HG03039 (cell line): ENCODE data around the gene PCBD1.
"Not testable (repeated sequence)": the region's sequence is repeated elsewhere in the genome, so short reads cannot be mapped to it uniquely, and the experiment has no call there.

Source experiments
- ATAC-seq: cut with Tn5 transposase; IDR thresholded peaks from one replicate; pipeline ENCODE4 v1.9.1; 2021; ENCODE audit warnings: mild to moderate bottlenecking, moderate library complexity; ENCODE audit not compliant: unreplicated experiment

Gene PCBD1

GRCh38 chr10:70874061-70874460 lies 14.3 kb downstream of the PCBD1 start:
- no peak for ATAC-seq

DNA sequence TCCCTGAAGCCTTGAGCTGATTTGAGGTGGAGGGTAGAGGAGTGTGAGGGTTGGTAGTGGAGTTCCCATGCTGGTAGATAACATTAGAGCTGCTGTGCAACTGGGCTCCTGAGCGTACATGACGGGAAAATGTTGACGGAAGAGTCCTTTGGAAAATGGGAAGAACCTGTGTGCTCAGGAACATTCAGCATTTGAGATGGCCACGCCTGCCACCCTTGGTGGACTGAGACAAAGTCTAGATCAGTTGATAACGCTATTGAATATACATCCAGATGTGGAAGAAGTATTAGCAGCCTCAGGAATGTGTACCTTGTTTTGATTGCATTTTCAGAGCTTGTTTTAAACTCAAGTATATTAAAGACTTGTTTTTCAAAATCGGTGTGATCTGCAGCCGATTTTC lies 16.1 kb downstream of the PCBD1 start:
- no peak for ATAC-seq

- no peak for ATAC-seq
These were observed 21.9 kb downstream of the PCBD1 start for GRCh38 chr10:70866424-70866823.

DNA sequence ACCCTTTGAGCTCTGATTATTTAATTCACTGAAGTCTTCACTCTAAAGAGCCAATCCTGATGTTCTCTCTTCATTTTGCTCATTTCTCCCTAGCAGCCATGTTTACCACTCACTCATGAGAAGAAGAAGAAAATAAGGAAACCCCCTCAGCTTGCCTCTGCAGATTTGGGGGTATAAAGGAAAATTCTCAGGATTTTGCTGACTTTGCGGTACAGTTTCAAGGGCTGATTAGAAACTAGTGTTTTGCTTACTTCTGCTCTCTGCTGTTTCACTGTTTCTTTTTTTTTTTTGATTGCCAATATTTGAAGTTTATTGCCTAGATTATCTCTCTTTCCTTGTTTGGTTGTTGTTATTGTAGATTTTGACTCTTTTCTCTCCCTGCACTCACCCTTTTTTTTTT lies 23.4 kb downstream of the PCBD1 start:
- ATAC-seq, result no peak

DNA sequence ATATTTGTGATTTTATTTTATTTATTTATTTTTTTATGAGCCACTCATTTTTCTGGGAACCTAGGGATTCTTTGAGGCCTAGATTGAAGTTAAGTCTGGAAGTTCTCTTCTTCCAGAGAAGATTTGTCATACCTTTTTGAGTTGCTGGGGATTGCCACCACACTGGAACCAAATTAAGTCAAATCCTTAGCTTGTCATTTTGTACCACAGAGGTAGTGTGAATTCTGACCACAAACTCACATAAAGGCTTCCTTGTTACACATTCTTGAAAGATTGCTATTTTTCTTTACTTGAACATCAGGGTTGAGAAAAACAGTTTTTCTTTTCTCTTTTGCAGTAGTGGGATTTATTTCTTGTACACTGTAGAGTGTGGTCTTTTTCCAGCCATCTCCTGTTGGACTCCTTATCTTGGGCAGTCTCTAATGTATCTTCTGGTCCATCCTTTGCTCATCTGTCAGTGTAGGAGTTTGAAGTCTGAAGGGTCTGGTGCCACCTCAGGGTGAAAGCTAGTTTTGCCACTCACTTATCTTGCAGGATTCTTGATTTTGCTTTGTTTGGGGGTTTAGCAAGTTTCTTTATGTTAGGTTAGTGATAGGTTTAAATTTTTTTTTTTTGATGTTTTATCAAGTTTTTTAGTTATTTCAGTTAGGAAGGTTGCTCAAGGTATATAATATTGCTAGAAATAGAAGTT lies 24.8 kb downstream of the PCBD1 start:
- ATAC-seq, result no peak

DNA sequence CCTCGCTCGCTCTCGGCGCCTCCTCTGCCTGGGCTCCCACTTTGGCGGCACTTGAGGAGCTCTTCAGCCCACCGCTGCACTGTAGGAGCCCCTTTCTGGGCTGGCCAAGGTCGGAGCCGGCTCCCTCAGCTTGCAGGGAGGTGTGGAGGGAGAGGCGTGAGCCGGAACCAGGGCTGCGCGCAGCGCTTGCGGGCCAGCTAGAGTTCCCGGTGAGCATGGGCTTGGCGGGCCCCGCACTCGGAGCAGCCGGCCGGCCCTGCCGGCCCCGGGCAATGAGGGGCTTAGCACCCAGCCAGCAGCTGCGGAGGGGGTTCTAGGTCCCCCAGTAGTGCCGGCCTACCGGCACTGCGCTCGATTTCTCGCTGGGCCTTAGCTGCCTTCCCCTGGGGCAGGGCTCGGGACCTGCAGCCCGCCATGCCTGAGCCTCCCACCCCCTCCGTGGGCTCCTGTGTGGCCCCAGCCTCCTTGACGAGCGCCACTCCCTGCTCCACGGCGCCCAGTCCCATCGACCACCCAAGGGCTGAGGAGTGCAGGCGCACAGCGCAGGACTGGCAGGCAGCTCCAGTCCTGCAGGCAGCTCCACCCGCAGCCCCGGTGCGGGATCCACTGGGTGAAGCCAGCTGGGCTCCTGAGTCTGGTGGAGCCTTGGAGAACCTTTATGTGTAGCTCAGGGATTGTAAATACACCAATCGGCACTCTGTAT lies 26.7 kb downstream of the PCBD1 start:
- ATAC-seq, result not testable (repeated sequence)

DNA sequence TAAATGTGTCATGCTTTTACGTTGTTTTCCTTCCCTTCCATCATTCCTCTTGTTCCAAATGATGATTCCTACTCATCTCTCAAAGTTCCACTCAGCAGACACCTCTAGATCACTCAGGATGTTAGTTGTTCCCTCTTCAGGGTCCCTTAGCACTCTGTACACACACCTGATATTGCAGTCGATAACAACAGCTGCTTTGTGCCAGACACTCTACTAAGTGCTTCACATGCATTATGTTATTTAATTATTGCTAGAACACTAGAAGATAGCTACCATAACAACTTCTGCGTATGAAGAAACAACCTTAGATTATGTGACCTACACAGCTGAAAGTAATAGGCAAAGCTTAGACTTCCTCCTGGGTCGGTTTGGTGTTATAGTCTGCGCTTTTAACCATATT lies 29.6 kb downstream of the PCBD1 start:
- no peak for ATAC-seq

DNA sequence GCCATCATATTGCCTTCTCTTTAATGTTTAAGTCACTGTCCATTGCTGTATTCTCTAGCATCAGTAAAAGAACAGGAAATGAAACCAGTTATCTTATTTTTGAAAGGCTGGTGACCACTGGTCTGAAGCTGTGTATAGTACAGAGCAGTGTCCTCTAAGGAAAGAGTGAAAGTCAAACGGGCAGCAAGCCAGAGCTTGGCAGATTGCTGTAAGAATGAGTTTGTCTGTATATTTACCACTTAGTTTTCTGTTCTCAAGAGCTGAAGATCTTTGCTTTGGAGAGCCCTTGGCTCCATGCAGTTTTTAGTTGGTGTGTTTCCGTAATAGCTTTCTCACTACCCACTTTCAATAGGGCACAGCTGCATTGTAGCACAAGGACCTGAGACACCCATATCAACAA lies 31.9 kb downstream of the PCBD1 start:
- no peak for ATAC-seq

DNA sequence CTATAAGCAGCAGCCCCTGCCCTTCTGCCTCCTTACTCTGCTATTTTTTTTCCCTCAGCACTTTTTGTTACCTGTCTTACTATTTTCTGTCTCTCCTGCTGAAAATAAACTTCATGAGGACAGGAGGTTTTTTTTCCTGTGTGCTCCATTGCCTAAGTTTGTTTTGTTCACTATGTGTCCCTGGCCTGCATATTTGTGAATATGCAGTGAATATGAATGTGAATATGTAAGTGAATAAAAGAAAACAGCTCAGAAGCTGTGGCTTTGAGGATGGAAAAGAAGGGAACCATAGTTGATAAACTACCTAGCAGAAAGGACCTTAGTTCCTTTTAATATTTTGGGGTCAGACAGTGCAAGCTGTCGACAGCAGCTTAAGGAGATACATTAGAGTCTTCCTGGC lies 34.9 kb downstream of the PCBD1 start:
- no peak for ATAC-seq

DNA sequence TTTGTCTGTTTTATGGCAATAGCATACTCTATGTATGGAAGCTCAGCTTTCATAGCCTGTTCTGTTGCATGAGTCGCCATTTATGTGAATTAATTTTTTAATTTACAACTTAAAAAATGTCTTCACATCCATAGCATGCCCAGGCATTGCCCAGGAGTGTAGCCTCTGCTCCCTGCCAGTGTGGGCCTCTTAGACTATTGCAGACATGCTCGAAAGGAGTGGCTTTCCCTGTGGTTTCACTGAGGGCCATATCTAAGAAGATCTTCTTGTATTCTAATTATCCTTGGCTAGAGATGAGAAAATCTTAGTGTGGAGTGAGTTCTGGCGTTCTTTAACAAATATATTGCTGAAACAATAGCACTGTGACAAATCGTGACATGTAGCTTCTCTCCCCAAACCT lies 35.3 kb downstream of the PCBD1 start:
- ATAC-seq, result no peak

DNA sequence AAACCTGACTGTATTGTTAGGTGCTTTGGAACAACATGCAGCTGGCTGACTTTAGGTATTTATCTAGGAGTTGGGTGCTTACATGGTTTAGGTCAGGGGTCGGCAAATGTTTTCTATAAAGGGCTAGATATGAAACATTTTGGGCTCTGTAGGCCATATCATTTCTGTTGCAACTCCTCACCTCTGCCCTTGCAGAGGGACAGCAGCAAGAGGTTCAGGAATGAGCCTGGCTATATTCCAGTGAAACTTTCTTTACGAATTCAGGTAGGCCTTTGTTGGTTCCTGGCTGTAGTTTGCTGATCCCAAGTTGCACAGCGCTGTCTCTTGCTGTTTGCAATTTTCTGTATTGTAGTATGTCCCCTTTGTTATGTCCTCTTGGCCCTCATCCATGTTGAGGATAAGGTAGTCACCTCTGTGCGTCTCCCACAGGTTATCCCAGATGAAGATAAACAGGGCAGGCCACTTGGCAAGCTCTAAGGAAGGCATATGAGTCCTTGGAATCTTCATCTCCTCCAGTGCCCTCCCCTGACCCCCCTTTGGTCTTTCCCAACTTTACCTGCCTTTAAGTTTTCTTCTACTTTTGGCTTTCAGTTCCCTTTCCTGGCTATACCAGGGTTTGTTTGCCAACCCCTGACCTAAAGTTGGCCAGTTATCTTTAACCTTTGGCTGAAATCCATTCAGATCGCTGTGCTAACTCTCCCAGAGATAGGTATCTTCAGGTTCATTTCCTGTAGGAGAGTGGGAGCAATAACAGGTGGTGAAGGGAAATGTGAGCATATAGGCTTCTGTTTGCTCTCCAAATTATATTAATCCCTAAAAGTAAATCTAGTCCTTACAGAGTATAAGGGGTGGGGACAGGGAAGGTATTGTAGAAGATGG lies 36.5 kb downstream of the PCBD1 start:
- no peak for ATAC-seq

DNA sequence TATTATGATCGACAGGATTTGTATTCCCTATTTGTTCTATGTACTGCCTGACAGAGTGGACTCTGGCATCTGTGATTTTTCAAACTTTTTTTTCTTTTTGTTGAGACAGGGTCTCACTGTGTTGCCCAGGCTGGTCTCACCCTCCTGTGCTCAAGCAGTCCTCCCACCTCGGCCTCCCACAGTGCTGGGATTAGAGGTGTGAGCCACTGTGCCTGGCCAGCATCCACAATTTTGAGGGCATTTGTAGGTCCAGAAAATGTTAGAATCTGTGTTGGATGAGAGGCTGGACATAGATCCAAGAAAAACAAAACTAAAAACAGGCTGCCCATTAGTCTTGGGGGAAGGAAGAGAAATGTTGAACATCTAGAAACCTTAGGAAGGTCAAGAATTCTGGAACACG lies 38.3 kb downstream of the PCBD1 start:
- ATAC-seq, result no peak

- no peak for ATAC-seq
These were observed 38.8 kb downstream of the PCBD1 start for GRCh38 chr10:70849582-70850016.

DNA sequence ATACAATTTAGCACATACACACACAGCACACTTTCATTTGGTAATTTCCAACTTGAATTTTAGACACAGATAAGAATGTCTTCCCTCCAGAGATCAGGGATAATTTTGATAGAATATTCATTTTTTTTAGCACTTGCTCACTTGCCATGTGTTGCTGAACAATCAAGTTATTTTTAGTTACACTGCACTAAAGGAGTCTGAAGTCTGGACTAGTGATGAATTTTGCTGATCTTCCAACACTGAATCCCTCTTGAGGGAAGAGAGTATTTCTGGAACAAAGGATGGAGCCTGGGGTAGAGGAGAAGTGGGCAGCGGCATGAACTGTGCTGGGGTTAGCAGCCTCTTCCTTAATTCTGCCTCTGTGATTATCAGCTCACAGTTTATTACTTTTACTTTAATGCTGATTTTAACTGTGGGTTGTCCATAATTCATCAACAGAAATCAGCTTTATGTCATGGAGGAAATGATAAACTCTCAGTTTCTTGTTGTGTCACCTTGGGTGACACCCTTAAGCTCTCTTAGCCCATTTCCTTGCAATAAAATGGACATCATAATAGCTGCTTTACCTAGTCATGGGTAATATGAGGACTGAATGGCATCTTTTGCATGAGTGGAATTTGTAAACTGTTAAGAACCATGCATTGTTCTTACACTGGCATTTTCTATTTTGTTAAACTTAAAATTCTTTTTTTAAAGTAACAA lies 40.6 kb downstream of the PCBD1 start:
- no peak for ATAC-seq

- no peak for ATAC-seq
These were observed 41.6 kb downstream of the PCBD1 start for GRCh38 chr10:70846795-70847194.

- no peak for ATAC-seq
These were observed 42.5 kb downstream of the PCBD1 start for GRCh38 chr10:70845816-70846215.

- ATAC-seq, result no peak
These were observed 43.1 kb downstream of the PCBD1 start for GRCh38 chr10:70845256-70845655.

GRCh38 chr10:70843776-70844489 lies 44.4 kb downstream of the PCBD1 start:
- ATAC-seq, result no peak

DNA sequence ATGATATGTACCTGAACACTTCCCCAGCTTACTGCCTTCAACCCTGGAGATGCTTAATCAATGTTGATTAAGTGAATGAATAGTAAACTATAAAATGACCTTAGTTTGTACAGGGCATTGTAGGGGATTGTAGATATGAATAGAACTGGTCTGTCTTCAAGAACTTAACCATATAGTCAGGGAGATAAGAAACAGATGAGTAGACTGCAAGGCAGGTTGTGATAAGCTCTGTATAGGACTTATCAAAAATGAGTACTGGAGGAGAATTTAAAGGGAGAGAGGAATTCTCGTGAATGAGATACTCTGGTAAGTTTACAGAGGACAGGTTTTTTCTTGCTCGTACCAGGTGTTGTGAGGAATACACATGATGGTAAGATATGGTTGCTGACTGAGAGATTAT lies 45.0 kb downstream of the PCBD1 start:
- no peak for ATAC-seq

- no peak for ATAC-seq
These were observed 47.5 kb downstream of the PCBD1 start for GRCh38 chr10:70840836-70841235.
